ENCODE results near the gene RABGGTA.

DNA sequence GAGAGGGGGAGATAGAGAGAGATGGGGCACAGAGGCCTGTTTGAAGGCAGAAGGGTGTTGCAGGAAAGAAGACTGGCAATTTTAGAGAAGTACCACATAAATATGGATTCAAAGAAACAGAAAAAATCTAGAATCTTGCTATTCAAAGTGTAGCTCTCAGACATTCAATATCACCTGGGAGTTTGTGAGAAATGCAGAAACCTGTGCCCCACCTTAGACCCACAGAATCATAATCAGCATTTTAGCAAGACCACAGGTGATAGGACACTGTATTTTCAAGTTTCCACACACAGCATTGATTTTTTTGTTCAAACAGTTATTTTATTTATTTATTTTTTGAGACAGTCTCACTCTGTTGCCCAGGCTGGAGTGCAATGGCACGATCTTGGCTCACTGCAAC is 42.5 kb downstream of the RABGGTA start:
- TF ChIP-seq EZH2 (IDR thresholded peaks at IDR 0.05; ENCODE audit: borderline replicate concordance, low read length) (no peak), CTCF (conservative IDR thresholded peaks at IDR 0.05 in 1 of 2, IDR thresholded peaks at IDR 0.05 in 1 of 2; ENCODE audit: extremely low read depth in 1 of 2, insufficient read depth in 1 of 2, low read depth in 1 of 2, low read length in 2 of 2) (no peak)
